HG03378 (cell line): ENCODE results near the gene TGFA.
"Not testable (repeated sequence)": the region's sequence is repeated elsewhere in the genome, so short reads cannot be mapped to it uniquely, and the experiment has no call there.

Experiments used
- ATAC-seq: cut with Tn5 transposase; IDR thresholded peaks from one replicate; pipeline ENCODE4 v1.9.1; 2021; ENCODE audit warnings: mild to moderate bottlenecking, moderate library complexity; ENCODE audit not compliant: unreplicated experiment

The TGFA gene

GRCh38 chr2:70467237-70467636, 86.4 kb downstream of the TGFA start:
- no peak for ATAC-seq

GRCh38 chr2:70466647-70467046, 87.0 kb downstream of the TGFA start:
- ATAC-seq = not testable (repeated sequence)

- ATAC-seq = no peak
Measured at GRCh38 chr2:70463997-70464396, 89.6 kb downstream of the TGFA start.

- no peak for ATAC-seq
Measured at GRCh38 chr2:70463581-70463980, 90.0 kb downstream of the TGFA start.

- ATAC-seq = no peak
Measured at GRCh38 chr2:70461981-70462876, 91.4 kb downstream of the TGFA start.

- ATAC-seq = no peak
Measured at GRCh38 chr2:70461414-70461813, 92.2 kb downstream of the TGFA start.

- ATAC-seq = no peak
Measured at GRCh38 chr2:70460333-70460732, 93.3 kb downstream of the TGFA start.

GRCh38 chr2:70458661-70459060, 95.0 kb downstream of the TGFA start:
- ATAC-seq = no peak

GRCh38 chr2:70456585-70457495, 96.8 kb downstream of the TGFA start:
- no peak for ATAC-seq

- no peak for ATAC-seq
Measured at GRCh38 chr2:70454936-70455544, 98.6 kb downstream of the TGFA start.

GRCh38 chr2:70450641-70451250, 102.9 kb downstream of the TGFA start:
- no peak for ATAC-seq

GRCh38 chr2:70448041-70448440, 105.6 kb downstream of the TGFA start:
- ATAC-seq = no peak

- ATAC-seq = no peak
Measured at GRCh38 chr2:70443726-70444125, 109.9 kb downstream of the TGFA start.

- no peak for ATAC-seq
Measured at GRCh38 chr2:70443078-70443465, 110.6 kb downstream of the TGFA start.

GRCh38 chr2:70442301-70443077, 111.1 kb downstream of the TGFA start:
- ATAC-seq = no peak

GRCh38 chr2:70440621-70441020, 113.0 kb downstream of the TGFA start:
- no peak for ATAC-seq

GRCh38 chr2:70435138-70435537, 118.5 kb downstream of the TGFA start:
- ATAC-seq = no peak

GRCh38 chr2:70433315-70433714, 120.3 kb downstream of the TGFA start:
- ATAC-seq = no peak

- ATAC-seq = no peak
Measured at GRCh38 chr2:70431716-70432347, 121.8 kb downstream of the TGFA start.

- no peak for ATAC-seq
Measured at GRCh38 chr2:70426341-70426740, 127.3 kb downstream of the TGFA start.
